Stimulated activated naive CD8-positive, alpha-beta T cell treated with anti-CD3 and anti-CD28 coated beads, Interleukin-15, Interleukin-2, amounts not matched to agents 100 ng/mL and 50 ng/mL, for 24 hours (primary cell): ENCODE results near the gene CSNK1D.
A peak's percentile ranks its signal among the peaks of the same experiment; 100 is the strongest.
"Not testable (repeated sequence)": the region's sequence is repeated elsewhere in the genome, so short reads cannot be mapped to it uniquely, and the experiment has no call there.

ENCODE experiments used
- H3K27ac Mint-ChIP-seq: one replicate; pipeline ENCODE4 v1.8.0; 2021; ENCODE audit warnings: mild to moderate bottlenecking, mixed read lengths
- H3K27me3 Mint-ChIP-seq: one replicate; pipeline ENCODE4 v1.8.0; 2021; ENCODE audit warnings: mixed read lengths
- H3K36me3 Mint-ChIP-seq: one replicate; pipeline ENCODE4 v1.8.0; 2021; ENCODE audit warnings: low read depth, mixed read lengths
- H3K4me1 Mint-ChIP-seq: one replicate; pipeline ENCODE4 v1.8.0; 2021; ENCODE audit warnings: low read depth, mixed read lengths
- H3K4me3 Mint-ChIP-seq: one replicate; pipeline ENCODE4 v1.8.0; 2021; ENCODE audit warnings: mild to moderate bottlenecking, mixed read lengths
- H3K9me3 Mint-ChIP-seq: one replicate; pipeline ENCODE4 v1.8.0; 2021; ENCODE audit warnings: mixed read lengths

The CSNK1D gene

GRCh38 chr17:82204831-82205719 is 68.4 kb downstream of the CSNK1D start:
- Mint-ChIP-seq H3K27ac (peak overlapping the region; percentile 78), H3K4me1 (peaks cover 75% of the 10 kb centered on the region)

GRCh38 chr17:82203920-82204319 is 69.6 kb downstream of the CSNK1D start:
- H3K27ac Mint-ChIP-seq, result peak overlapping the region; percentile 37
- H3K27me3 Mint-ChIP-seq, result no peaks in the 10 kb centered on the region

More at GRCh38 chr17:82204831-82205719, 68.4 kb downstream of the CSNK1D start:
- Mint-ChIP-seq H3K4me3 (peak overlapping the region; percentile 42), H3K36me3 (peaks cover 9% of the 10 kb centered on the region), H3K27me3 (no peaks in the 10 kb centered on the region), H3K9me3 (no peaks in the 10 kb centered on the region)

DNA sequence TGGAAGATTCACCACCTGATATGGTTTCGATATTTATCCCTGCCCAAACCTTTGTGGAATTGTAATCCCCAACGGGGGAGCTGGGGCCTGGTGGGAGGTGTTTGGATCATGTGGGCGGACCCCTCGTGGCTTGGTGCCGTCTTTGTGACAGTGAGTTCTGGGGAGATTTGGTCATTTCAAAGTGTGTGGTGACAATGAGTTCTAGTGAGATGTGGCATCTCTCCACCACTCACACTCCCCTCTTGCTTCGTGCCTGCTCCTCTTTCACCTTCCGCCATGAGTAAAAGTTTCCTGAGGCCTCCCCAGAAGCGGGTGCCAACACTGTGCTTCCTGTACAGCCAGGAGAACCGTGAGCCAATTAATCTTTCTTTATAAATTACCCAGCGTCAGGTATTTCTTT is 70.5 kb downstream of the CSNK1D start:
- H3K4me1 Mint-ChIP-seq, result peaks cover 87% of the 10 kb centered on the region
- peak overlapping the region; percentile 28 for H3K4me3 Mint-ChIP-seq
- H3K9me3 Mint-ChIP-seq, result no peaks in the 10 kb centered on the region
- H3K27ac Mint-ChIP-seq, result peak overlapping the region; percentile 86
- H3K27me3 Mint-ChIP-seq, result no peaks in the 10 kb centered on the region
- peaks cover 27% of the 10 kb centered on the region for H3K36me3 Mint-ChIP-seq

More at GRCh38 chr17:82203920-82204319, 69.6 kb downstream of the CSNK1D start:
- no peaks in the 10 kb centered on the region for H3K9me3 Mint-ChIP-seq
- no peak overlapping the region for H3K4me3 Mint-ChIP-seq
- H3K4me1 Mint-ChIP-seq, result peaks cover 83% of the 10 kb centered on the region
- H3K36me3 Mint-ChIP-seq, result peaks cover 21% of the 10 kb centered on the region

- Mint-ChIP-seq H3K27me3 (no peaks in the 10 kb centered on the region), H3K4me3 (peak overlapping the region; percentile 23), H3K36me3 (peaks cover 29% of the 10 kb centered on the region), H3K4me1 (peaks cover 80% of the 10 kb centered on the region), H3K27ac (no peak overlapping the region), H3K9me3 (no peaks in the 10 kb centered on the region)
Observed at GRCh38 chr17:82201498-82201910, 72.0 kb downstream of the CSNK1D start.

DNA sequence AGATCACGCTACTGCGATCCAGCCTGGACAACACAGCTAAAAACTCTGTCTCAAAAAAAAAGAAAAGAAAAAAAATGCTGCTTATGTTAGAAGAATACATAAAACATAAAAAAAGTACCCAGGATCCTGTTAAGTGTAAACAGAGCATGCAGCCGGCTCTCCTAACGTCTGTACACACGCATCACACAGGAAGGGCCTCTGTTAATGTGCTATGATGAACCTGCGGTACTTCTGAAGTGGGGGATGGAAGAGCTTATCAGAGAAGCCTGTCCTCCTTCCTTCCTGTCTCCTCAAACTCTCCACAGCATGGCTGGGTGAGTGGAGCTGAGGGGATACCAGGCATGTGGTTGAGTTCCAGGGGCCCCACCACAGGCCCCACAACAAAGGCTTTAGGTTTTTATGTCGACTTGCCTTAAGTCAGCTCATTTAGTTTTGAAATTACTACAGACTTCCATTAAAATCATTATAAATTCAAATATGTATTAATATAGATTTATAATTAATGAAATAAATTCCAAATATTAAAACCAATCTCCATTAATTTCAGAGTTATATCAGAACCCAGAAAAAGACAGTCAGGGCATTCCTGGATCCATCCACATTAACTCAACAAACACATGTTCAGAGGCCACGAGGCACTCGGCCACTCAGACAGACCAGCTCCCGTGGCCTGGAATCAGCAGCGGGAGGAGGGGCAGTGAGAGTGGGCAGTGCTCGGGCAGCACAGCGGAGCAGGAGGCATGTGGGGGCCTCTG is 72.6 kb downstream of the CSNK1D start:
- Mint-ChIP-seq H3K4me1 (peaks cover 75% of the 10 kb centered on the region), H3K27me3 (no peaks in the 10 kb centered on the region), H3K27ac (peak overlapping the region; percentile 57), H3K4me3 (peak overlapping the region; percentile 23), H3K36me3 (peaks cover 35% of the 10 kb centered on the region), H3K9me3 (no peaks in the 10 kb centered on the region)

DNA sequence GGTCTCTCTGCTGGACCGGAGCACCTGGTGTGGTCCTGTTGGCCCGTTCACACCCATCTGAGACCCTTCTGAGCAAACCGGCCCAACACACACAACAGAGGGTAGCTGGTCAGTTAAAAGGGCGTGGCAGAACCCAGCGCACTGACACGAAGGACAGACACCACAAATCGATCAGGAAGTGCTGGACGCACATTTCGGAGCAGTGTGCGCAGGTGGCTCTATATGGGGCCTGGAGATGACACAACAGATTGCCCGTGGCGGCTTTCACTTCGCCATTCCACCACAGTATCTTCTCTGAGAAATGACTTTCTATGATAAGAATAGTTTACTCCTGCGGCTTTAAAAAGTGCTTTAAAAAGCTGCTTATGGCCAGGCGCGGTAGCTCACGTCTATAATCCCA is 73.4 kb downstream of the CSNK1D start:
- Mint-ChIP-seq H3K27ac (peak overlapping the region; percentile 75), H3K36me3 (peaks cover 43% of the 10 kb centered on the region), H3K4me1 (peaks cover 67% of the 10 kb centered on the region), H3K27me3 (no peaks in the 10 kb centered on the region), H3K9me3 (no peaks in the 10 kb centered on the region), H3K4me3 (peak overlapping the region; percentile 37)

GRCh38 chr17:82199496-82199895 is 74.0 kb downstream of the CSNK1D start:
- peaks cover 61% of the 10 kb centered on the region for H3K4me1 Mint-ChIP-seq
- no peak overlapping the region for H3K27ac Mint-ChIP-seq
- peaks cover 47% of the 10 kb centered on the region for H3K36me3 Mint-ChIP-seq
- no peak overlapping the region for H3K4me3 Mint-ChIP-seq
- no peaks in the 10 kb centered on the region for H3K27me3 Mint-ChIP-seq
- H3K9me3 Mint-ChIP-seq, result no peaks in the 10 kb centered on the region

DNA sequence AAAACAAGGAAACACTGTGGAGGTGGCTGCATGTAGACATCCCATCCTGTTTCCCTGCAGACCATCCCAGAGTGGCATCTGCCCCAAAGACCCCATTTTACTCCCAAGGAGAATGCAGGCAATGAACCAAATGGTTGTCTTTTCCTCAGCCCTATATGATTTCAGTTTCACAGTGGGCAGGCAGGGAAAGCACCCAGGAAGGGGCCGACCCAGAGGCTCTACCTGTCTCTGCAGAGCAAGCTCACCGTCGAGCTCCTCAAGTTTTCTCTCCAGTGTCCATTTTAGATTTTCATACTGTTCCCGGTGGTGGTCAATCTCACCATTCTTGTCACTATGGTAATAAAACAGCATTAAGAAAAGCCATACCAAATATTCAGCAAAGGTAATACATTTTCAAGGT is 75.4 kb downstream of the CSNK1D start:
- Mint-ChIP-seq H3K9me3 (no peaks in the 10 kb centered on the region), H3K4me1 (peaks cover 48% of the 10 kb centered on the region), H3K4me3 (no peak overlapping the region), H3K27ac (no peak overlapping the region), H3K36me3 (peaks cover 56% of the 10 kb centered on the region), H3K27me3 (no peaks in the 10 kb centered on the region)

DNA sequence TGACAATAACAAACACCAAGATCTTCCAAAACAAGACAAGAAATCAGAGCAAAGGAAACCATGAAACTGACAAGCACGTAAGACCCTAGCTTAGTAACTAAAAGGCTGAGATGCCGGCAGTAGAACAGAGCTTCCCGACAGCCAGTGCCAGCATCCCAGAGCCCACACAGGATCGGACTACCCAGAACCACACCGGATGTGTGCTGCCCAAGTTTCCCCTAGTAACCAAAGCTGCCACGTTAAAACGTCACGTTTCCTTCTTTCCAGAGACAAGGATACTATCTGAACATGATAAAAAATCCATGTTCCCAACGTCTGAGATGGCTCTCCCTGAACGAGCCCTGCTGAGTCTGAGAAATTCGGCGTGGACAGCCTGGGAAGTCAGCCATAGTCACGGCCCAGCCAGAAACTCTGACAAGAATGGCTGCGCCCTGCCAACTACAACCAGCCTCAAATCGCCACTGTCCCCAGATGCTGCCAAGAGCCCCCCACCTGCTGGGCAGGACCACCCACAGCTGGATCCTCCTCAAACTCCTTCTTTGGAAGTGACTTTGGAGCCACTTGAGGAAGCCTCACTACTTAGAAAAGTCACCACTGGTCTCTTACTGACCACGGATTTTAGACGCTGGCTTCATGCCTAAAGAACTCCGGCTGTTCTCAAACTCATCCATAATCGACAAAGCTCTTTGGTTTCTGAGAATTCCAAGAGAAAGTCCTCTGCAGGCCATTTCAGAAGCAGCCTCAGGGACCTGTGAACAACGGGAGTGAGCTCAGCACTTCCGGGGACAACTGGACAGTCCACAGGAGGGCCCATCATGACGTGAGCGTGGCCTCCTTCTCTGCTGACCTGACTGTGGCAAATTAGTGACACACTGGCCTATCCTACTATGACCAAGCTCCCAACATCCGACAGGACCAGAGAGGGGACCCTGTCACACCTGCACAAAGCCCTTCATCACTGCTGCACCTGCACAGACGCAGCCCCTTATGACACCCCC is 77.5 kb downstream of the CSNK1D start:
- Mint-ChIP-seq H3K27ac (no peak overlapping the region), H3K27me3 (no peaks in the 10 kb centered on the region), H3K9me3 (no peaks in the 10 kb centered on the region), H3K36me3 (peaks cover 64% of the 10 kb centered on the region), H3K4me3 (no peak overlapping the region), H3K4me1 (peaks cover 31% of the 10 kb centered on the region)

- H3K4me3 Mint-ChIP-seq, result no peak overlapping the region
- H3K9me3 Mint-ChIP-seq, result no peaks in the 10 kb centered on the region
- no peak overlapping the region for H3K27ac Mint-ChIP-seq
- H3K4me1 Mint-ChIP-seq, result peaks cover 19% of the 10 kb centered on the region
- H3K27me3 Mint-ChIP-seq, result no peaks in the 10 kb centered on the region
- H3K36me3 Mint-ChIP-seq, result peaks cover 67% of the 10 kb centered on the region
Observed at GRCh38 chr17:82194765-82195164, 78.7 kb downstream of the CSNK1D start.

DNA sequence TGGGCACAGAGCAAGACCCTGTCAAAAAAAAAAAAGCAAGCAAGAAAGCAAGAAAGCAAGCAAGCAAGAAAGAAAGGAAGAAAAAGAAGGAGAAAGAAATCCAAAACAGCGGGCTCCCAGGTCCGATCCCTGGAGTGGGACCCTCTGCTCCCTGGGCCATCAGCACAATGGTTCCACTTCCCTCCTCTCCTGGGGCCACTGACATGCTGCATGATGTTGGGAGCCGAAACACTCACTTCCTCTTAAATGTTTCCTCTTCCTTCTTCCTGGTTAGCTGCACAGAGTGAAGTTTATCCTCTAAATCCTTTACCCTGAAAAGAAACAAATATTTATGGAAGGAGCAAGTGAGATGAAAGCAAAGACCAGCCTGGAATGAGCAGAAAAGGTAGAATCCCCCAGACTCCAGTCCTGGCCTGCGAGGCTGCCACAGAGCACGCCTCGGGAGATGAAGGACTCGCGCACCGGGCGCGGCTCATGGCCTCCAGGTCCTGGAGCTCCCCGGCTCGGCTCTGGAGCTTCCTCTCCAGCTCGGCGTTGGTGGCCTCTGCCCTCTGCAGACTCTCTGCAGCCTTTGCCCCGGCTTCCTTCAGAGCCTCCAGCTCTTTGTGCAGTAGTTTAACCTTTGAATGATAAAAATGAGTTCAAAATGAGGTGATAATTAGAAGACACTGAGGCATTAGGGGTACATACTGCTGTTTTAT is 79.8 kb downstream of the CSNK1D start:
- Mint-ChIP-seq H3K27me3 (no peaks in the 10 kb centered on the region), H3K9me3 (no peaks in the 10 kb centered on the region), H3K4me1 (peaks cover 9% of the 10 kb centered on the region), H3K27ac (no peak overlapping the region), H3K4me3 (no peak overlapping the region), H3K36me3 (peaks cover 58% of the 10 kb centered on the region)

DNA sequence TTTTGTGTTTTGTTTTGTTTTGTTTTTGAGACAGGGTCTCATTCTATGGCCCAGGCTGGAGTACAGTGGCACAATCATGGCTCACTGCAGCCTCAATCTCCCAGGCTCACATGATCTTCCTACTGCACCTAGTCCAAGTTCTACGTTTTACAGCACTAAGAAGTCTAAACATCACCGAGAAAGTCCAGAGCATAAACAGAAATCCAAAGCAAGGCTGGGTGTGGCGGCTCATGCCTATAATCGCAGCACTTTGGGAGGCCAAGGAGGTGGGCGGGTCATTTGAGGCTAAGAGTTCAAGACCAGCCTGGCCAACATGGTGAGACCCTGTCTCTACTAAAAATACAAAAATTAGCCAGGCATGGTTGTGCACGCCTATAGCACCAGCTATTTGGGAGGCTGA is 80.5 kb downstream of the CSNK1D start:
- not testable (repeated sequence) for H3K9me3 Mint-ChIP-seq, H3K4me1 Mint-ChIP-seq

More for the DNA sequence above, 80.5 kb downstream of the CSNK1D start:
- H3K4me3 Mint-ChIP-seq, H3K27ac Mint-ChIP-seq, H3K27me3 Mint-ChIP-seq: not testable (repeated sequence)
- H3K36me3 Mint-ChIP-seq, result peaks cover 53% of the 10 kb centered on the region
